Gastrocnemius medialis (tissue), 4 donors: ENCODE results near the gene NR1D2.
"Not testable (repeated sequence)": the region's sequence is repeated elsewhere in the genome, so short reads cannot be mapped to it uniquely, and the experiment has no call there.

Experiments used
- CTCF ChIP-seq, 5 experiments: fragments of 450-650 bp in 3 of 5; fragments of 200-600 bp in 2 of 5; sonication (generic) in 2 of 5; IDR thresholded peaks in 4 of 5; conservative IDR thresholded peaks in 1 of 5; 1 replicate in 4 of 5; 2 replicates in 1 of 5; pipeline ENCODE4 v1.5.1; 2016 to 2019; ENCODE audit warnings: antibody characterized with exemption in 5 of 5, mild to moderate bottlenecking in 3 of 5, moderate library complexity in 3 of 5
- POLR2A ChIP-seq, 2 donors: fragments of 450-650 bp; IDR thresholded peaks; one replicate each; pipeline ENCODE4 v1.6.1; 2017; ENCODE audit warnings: antibody characterized with exemption in 2 of 2, mild to moderate bottlenecking in 2 of 2, moderate library complexity in 2 of 2

GRCh38 chr3:24026665-24027064 lies 81.6 kb downstream of the NR1D2 start:
- not testable (repeated sequence) for TF ChIP-seq CTCF (IDR thresholded peaks at IDR 0.05 in 4 of 5, conservative IDR thresholded peaks at IDR 0.05 in 1 of 5); POLR2A (IDR thresholded peaks at IDR 0.05)
